ENCODE data around the gene STK11.
A peak's percentile ranks its signal among the peaks of the same experiment; 100 is the strongest.
"Not testable (repeated sequence)": the region's sequence is repeated elsewhere in the genome, so short reads cannot be mapped to it uniquely, and the experiment has no call there.

STK11 gene

GRCh38 chr19:1169411-1169791 is 36.2 kb upstream of the STK11 start:
- no peak for DNase-seq

- DNase-seq: no peak
Observed at GRCh38 chr19:1169921-1170885, 35.4 kb upstream of the STK11 start.

DNA sequence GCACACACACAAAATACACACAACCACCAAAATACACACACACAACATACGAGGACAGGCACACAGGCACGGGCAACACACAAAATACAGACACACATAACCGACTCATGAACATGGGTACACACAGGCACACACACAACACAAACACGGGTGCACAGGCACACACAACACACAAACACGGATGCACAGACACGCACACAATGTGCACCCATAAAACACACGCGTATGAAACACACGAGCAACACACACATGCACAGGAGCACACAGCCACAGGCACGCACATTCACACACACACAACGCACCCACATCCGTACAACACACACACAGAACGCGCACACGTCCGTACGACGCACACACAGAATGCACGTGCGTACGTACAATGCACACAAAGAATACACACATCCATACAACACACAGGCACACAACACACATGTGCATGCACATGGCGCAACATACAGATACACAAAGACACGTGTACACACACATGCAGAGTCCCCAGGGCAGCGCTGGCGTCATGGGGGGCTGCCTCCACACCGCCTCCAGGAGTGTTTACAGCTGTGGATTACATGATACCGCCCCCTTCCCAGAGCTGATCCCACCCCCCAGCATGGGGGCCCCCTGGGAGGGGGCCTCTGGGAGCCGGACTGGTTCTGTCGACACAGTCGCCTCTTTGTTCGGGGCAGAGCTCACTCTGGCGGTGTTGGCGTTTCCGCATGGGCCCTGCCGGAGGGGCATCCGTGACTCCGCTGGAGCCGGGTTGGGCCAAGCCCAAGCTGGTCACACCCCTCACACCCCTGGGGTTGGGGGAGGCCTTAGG is 34.4 kb upstream of the STK11 start:
- no peak for DNase-seq

GRCh38 chr19:1171755-1172352 is 33.7 kb upstream of the STK11 start:
- DNase-seq: no peak

DNA sequence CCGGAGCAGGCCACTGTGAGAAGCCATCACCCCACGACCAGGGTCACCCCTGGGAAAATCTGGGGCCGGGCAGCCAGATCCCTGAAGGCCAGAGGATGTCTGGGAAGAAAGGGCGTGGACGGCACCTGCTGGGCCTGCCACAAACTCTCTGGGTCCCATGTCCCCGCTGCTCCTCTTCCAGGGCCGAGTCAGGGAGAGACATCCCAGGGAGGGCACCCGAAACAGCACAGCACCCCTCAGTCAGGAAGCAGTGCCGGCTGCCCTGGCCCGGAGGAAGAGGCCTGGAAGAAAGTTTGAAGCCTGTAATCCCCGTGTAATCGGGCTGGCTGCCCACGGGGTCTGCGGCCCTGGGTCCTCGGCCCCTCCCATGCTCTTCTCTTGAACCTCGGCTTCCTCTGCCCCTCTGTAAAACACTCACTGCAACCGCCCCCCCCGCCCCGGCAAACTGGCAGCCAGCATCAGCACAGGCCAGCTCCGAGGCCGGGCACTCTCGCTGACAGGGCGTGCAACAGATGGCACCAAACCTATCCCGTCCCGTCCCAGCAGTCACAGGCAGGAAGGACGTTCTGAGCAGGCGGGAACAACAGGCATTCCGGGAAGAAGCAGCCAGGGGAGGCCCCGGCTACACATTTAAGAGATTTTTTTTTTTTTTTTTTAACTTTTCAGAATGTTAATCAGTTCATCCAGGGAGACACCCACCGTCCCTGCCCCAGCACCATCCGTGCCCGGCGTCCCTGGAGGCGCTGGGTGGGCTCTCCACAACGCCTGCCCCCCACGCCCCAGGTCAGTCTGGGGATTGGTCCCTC is 33.0 kb upstream of the STK11 start:
- DNase-seq: no peak

- no peak for DNase-seq
Observed at GRCh38 chr19:1173159-1173844, 32.3 kb upstream of the STK11 start.

DNA sequence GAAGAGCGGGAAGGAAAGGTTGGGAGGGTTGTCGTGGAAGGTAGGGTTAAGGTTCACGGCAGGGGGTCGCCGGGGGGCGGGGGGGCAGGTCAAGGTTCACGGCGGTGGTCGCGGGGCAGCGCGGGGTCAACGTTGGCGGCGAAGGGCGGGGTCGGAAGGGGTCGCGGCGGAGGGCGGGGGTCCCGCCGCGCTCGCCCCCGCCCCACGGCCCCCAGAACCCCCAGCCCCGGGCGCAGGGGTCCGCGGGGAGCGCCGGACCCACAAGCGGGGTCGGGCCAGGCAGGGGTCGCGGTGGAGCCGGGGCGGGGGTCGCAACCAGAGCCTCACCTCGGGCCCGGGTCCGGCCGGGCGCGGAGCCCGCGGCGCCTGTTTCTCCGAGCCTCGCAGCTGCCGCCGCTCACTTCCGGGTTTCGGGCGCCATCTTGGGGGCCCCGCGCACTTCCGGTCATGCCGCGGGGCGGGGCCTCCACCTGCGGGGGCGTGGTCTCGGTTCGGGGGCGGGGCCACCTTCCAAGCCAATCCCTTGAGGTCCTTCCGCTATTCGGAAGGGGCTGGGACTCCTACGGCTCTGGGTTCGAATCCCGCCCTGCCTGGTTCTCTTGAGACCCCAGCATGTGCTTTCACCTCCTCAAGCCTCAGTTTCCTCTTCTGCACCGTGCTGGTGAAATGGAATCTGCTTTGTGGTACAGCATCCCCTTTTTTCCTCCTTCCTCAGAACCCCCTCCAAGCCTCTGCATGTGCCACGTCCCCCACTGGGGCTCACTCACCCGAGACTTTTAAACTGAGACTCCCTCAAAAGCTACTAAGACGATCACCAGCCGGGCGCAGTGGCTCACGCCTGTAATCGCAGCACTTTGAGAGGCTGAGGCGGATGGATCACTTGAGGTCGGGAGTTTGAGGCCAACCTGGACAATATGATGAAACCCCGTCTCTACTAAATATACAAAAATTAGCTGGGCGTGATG is 31.5 kb upstream of the STK11 start, which contains the start of gene SBNO2:
TSS of gene SBNO2 (minus strand) at position 424 of the 965 bp plus-strand sequence. CDS start 19,992 bp downstream, outside the sequence.
- DNase-seq: peak; percentile 75

DNA sequence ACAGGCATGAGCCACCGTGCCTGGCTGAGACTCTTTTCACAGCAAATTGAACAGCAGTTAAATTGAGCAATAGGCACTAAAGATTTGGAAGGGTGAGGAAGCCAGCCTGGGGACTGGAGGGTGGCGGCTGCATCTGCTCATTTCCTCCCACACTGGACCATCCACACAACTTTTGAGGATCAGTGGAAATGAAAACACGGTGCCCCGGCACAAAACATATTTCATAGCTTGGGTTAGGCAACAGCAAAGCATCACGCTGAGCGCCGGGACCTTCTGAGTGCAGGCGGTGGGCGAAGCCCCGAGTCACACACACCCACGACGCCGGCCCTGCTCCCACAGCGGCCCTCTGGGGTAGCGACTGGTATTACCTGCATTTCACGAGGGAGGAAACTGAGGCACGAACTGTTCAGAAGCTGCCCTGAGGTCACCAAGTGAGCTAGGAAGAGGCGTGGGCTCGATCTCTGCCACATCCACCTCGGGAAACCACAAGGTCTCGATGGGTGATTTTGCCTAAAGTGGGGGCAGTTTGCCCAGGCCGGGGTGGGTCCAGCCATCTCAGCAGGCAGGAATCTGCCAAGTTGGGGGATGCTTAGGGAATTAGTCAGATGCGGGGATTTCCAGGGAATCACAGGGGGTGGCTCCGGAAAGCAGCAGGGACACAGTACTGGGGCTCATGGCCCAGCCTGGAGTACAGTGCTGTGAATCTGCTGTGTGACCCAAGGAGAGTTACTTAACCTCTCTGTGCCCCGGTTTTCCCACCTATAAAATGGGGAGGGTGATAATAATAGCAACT is 28.1 kb upstream of the STK11 start:
- DNase-seq: no peak

DNA sequence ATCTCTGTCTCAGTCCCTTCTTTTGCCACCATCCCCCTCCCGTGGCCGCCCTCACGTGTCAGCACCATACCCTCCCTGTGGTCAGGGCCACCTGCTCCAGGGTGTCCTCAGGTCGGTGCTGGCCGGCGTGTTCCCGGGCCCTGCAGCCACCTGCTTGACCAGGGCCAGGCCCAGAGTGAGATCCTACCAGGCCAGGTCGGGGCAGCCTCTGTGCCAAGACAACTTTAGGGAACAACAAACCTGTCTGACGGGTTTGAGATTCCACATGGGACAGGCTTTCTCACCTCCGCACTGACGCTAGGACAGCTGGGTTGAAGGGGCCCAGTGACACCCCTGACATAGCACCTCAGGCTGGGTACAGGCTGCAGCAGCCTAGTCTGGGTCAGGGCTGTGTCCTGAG is 24.0 kb upstream of the STK11 start:
- DNase-seq: no peak

DNA sequence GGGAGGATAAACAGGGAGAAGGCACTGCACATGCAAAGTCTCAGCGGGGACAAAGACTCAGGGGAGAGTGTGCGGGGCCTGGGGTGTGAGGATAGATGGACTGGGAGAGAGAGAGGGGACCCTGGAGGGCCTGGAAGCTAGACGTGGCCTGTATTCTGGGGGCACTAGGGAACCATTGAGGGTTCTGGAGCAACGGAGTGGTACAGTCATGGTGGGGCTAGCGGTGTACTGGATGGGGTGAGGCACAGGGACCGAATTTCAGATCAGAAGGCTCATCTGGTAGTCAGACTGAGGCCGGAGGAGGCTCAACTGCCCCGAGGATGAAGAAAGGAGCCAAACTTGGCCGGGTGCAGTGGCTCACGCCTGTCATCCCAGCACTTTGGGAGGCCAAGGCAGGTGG is 23.5 kb upstream of the STK11 start:
- DNase-seq: no peak

- DNase-seq: no peak
Observed at GRCh38 chr19:1182727-1183126, 22.9 kb upstream of the STK11 start.

- no peak for DNase-seq
Observed at GRCh38 chr19:1183543-1184172, 21.9 kb upstream of the STK11 start.

GRCh38 chr19:1189419-1189818 is 16.2 kb upstream of the STK11 start:
- DNase-seq: no peak

GRCh38 chr19:1199531-1199930 is 6.0 kb upstream of the STK11 start:
- no peak for DNase-seq

- DNase-seq: not testable (repeated sequence)
Observed at GRCh38 chr19:1200614-1201013, 5.0 kb upstream of the STK11 start.

- DNase-seq: no peak
Observed at GRCh38 chr19:1206150-1206863, 729 bp downstream of the STK11 start.

- no peak for DNase-seq
Observed at GRCh38 chr19:1206864-1207450, 1.4 kb downstream of the STK11 start.

- DNase-seq: not testable (repeated sequence)
Observed at GRCh38 chr19:1208830-1209229, 3.3 kb downstream of the STK11 start.
